ENCODE data around the gene TACC3. TPM values are rescaled to one million over a fixed set of nuclear protein-coding genes. Genes with fewer than 3 reads are reported as not detected.

TACC3 gene
- total RNA-seq, 4 donors from 2014 or later, result 19.1 to 138 (median 28.0) TPM

DNA sequence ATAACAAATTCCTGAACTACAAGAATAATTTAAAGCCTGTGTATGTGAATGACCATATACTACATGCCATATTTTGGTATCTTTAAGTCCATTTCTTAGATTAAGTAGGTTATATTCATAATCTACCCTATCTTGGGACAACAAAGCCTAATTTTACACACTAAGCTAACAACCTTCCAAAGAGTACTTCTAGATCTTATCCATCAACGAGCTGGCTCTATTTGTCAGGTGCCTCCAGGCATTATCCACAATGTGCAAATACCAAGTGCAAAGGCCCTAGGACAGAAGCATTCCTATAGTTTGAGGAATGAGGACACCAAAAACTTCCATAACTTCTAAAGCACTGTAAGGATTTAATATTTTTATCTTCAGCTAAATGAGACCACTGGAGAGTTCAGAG lies 12.7 kb upstream of the TACC3 start:
- Histone ChIP-seq H3K27ac (no peak overlapping the region), H3K27me3 (no peaks in the 10 kb centered on the region), H3K4me1 (peaks cover 0 to 17% (median 10%) of the 10 kb centered on the region in 4 donors), H3K36me3 (peaks cover 0 to 18% (median 0%) of the 10 kb centered on the region in 3 donors), H3K9me3 (no peaks in the 10 kb centered on the region), H3K4me3 (no peak overlapping the region)
- TF ChIP-seq CTCF (IDR thresholded peaks at IDR 0.05) (no peak), POLR2A (IDR thresholded peaks at IDR 0.05) (no peak)
- DNase-seq, result no peak

- Histone ChIP-seq H3K4me3 (peak overlapping the region; percentile 78 to 96 (median 86)), H3K27me3 (no peaks in the 10 kb centered on the region), H3K36me3 (peaks cover 0 to 5% (median 0%) of the 10 kb centered on the region in 3 donors), H3K27ac (peak overlapping the region; percentile 98 to 100 (median 100)), H3K9me3 (no peaks in the 10 kb centered on the region), H3K4me1 (peaks cover 0 to 31% (median 23%) of the 10 kb centered on the region in 4 donors)
- DNase-seq, result no peak
- TF ChIP-seq CTCF (IDR thresholded peaks at IDR 0.05) (no peak), POLR2A (IDR thresholded peaks at IDR 0.05) (no peak)
Observed at GRCh38 chr4:1711055-1711570, 10.2 kb upstream of the TACC3 start.

DNA sequence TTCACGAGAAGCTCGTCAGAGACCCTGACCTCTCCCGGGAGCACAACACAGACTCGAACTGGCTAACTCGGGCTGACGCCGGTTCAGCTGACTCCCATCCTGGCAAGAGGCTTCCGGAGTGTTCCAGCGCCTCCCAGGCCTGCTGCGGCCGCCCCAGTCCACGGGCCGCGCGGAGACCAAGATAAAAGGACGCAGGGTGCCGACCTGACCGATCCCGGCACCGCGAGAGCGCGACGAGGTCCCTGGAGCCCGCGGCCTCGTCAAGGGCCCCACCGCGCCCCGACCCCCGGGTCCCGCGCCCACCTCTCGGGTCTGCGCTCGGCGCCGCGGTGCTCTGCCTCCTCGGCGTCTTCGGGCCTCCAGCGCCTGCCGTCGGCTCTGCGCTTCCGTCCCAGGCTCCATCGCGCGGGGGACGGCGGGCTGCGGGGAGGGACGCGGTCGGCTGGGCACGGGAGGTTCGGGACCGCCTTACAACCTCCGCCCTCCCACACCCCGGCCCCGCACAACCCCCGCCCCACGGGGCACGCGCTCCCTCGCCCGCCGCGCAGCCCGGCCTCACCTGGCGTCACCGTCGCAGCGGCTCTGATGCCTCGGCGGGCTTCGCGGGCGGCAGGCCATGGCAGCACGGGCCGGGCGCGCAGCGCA lies 9.6 kb upstream of the TACC3 start:
- peak overlapping the region; percentile 78 to 96 (median 86) for H3K4me3 ChIP-seq
- peaks cover 0 to 31% (median 24%) of the 10 kb centered on the region in 4 donors for H3K4me1 ChIP-seq
- H3K9me3 ChIP-seq, result no peaks in the 10 kb centered on the region
- peaks cover 0 to 2% (median 0%) of the 10 kb centered on the region in 3 donors for H3K36me3 ChIP-seq
- TF ChIP-seq POLR2A (IDR thresholded peaks at IDR 0.05) (no peak), CTCF (IDR thresholded peaks at IDR 0.05) (no peak)
- peak; percentile 59 to 78 (median 76) for DNase-seq
- no peaks in the 10 kb centered on the region for H3K27me3 ChIP-seq
- peak overlapping the region; percentile 98 to 100 (median 100) for H3K27ac ChIP-seq

DNA sequence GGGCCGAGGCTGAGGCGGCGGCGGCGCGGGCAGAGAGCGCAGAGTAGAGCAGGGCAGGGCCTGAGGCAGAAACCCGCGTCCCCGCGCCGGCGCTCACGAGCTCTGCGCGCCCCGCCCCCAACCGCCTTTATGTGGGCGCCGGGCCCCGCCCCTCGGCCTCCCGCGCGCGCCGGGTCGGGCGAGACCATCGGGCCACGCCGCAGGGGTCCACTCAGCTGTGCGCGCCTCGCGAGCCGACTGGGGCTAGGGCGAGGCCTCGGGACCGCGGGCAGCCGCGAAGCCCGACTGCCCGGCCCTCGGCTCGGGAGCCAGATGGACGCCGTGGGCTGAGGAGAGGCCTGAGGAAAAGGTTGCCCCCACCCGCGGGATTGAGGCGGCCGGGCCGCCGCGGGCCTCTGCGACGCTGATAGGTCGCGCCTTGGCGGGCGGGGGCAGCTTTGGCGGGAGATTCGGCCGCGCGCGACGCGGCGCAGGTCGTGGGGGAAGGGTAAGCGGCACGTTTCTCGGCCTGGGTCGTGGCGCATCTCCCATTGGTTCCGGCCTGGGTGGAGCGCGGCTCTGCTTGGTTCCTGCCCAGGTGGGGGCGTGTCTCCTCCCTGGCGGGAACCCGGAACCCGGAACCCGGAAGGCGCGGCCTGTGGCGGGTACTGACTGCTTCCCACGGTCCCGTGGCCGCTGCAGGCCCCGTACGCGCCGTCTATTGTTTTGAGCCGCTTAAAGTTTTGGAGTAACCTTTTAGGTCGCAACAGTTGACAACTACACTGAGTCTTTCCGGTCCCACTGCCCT lies 8.9 kb upstream of the TACC3 start, which contains the start of gene SLBP:
SLBP (minus strand) TSS at position 104 of the 787 bp plus-strand sequence. CDS start 131 bp downstream, outside the sequence.
- peak; percentile 97 to 99 (median 99) for DNase-seq
- peaks cover 0 to 31% (median 25%) of the 10 kb centered on the region in 4 donors for H3K4me1 ChIP-seq
- H3K4me3 ChIP-seq, result peak within 1 kb of the TSS; percentile 78 to 96 (median 86)
- H3K27ac ChIP-seq, result peak within 1 kb of the TSS; percentile 98 to 100 (median 100)
- peaks cover 0 to 9% (median 0%) of the 10 kb centered on the region in 3 donors for H3K36me3 ChIP-seq
- no peaks in the 10 kb centered on the region for H3K27me3 ChIP-seq
- TF ChIP-seq POLR2A (IDR thresholded peaks at IDR 0.05) (peak; percentile 81 to 83), CTCF (IDR thresholded peaks at IDR 0.05) (peak in 1 of 6 experiments; percentile 12)
- H3K9me3 ChIP-seq, result no peaks in the 10 kb centered on the region

DNA sequence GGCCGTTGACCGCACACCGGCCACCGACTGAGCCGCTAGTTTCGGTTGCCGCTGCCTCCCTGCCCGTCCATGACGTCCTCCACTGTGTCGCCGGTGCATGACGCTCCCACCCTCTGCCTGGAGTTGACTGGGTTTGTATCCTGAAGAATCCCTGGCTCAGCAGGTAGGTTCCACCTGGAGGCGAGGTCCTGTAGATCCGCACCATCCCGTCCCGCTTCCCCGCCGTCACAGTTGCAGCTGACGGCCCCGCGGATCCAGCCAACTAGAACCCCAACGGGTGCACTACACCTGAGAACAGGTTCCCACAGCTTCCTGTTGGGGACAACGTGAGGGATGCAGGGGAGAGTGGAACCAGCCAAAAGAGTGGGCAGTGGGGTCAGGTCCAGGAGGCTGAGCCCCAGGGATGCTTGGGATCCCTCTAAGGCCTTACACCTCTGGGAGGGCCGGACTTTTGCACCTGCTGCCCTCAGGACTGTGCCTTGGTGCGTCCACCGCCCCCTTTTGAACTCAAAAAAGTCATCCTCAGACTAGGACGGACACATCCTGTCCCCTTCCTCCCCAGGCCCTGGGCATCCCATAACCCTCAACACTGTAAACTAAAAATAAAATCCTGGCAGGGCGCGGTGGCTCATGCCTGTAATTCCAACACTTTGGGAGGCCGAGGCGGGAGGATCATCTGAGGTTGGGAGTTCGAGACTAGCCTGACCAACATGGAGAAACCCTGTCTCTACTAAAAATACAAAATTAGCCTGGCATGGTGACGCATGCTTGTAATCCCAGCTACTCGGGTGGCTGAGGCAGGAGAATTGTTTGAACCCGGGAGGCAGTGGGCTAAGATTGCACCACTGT lies 8.1 kb upstream of the TACC3 start:
- Histone ChIP-seq H3K4me3 (peak overlapping the region; percentile 78 to 96 (median 86)), H3K27ac (peak overlapping the region; percentile 98 to 100 (median 100)), H3K9me3 (no peaks in the 10 kb centered on the region), H3K27me3 (no peaks in the 10 kb centered on the region), H3K36me3 (peaks cover 0 to 17% (median 0%) of the 10 kb centered on the region in 3 donors), H3K4me1 (peaks cover 0 to 31% (median 29%) of the 10 kb centered on the region in 4 donors)
- DNase-seq, result peak in 1 of 3 donors; percentile 41
- TF ChIP-seq POLR2A (IDR thresholded peaks at IDR 0.05) (no peak), CTCF (IDR thresholded peaks at IDR 0.05) (no peak)

All from Peyer's patch (tissue), 4 donors.